22Rv1 (cell line): ENCODE data around the gene COMMD1.
A peak's percentile ranks its signal among the peaks of the same experiment; 100 is the strongest.
"Not testable (repeated sequence)": the region's sequence is repeated elsewhere in the genome, so short reads cannot be mapped to it uniquely, and the experiment has no call there.

Experiments
- H3K27ac ChIP-seq: fragments of 450-650 bp; 2 replicates; pipeline ENCODE4 v1.5.1; 2017
- CTCF ChIP-seq: fragments of 450-650 bp; IDR thresholded peaks from 2 replicates; pipeline ENCODE4 v1.5.1; 2017; ENCODE audit warnings: mild to moderate bottlenecking
- ZFX ChIP-seq: fragments of 450-650 bp; IDR thresholded peaks from 2 replicates; pipeline ENCODE4 v1.6.1; 2017; ENCODE audit warnings: antibody characterized with exemption, borderline replicate concordance

The COMMD1 gene

GRCh38 chr2:61909116-61909515, 3.6 kb downstream of the COMMD1 start:
- TF ChIP-seq ZFX (no peak), CTCF (no peak)
- H3K27ac ChIP-seq, result no peak overlapping the region

- no peak overlapping the region for H3K27ac ChIP-seq
- TF ChIP-seq CTCF, result peak; percentile 74
- TF ChIP-seq ZFX, result no peak
These were observed 5.1 kb downstream of the COMMD1 start for GRCh38 chr2:61910603-61911002.

GRCh38 chr2:61911510-61911909, 6.0 kb downstream of the COMMD1 start:
- H3K27ac ChIP-seq, result no peak overlapping the region
- no peak for TF ChIP-seq ZFX
- 0 out of 2 replicates have a peak, but pooled peaks have one; percentile 4 for TF ChIP-seq CTCF

- not testable (repeated sequence) for H3K27ac ChIP-seq
These were observed 9.3 kb downstream of the COMMD1 start for GRCh38 chr2:61914794-61915193.

- TF ChIP-seq CTCF (no peak), ZFX (no peak)
- H3K27ac ChIP-seq, result no peak overlapping the region
These were observed 15.1 kb downstream of the COMMD1 start for GRCh38 chr2:61920548-61920947.

GRCh38 chr2:61922714-61923113, 17.2 kb downstream of the COMMD1 start:
- TF ChIP-seq ZFX (no peak), CTCF (no peak)
- no peak overlapping the region for H3K27ac ChIP-seq

GRCh38 chr2:61924895-61925663, 19.6 kb downstream of the COMMD1 start:
- no peak overlapping the region for H3K27ac ChIP-seq
- no peak for TF ChIP-seq ZFX
- no peak for TF ChIP-seq CTCF
